ENCODE results near the gene THSD4. TPM values are rescaled to one million over a fixed set of nuclear protein-coding genes. Genes with fewer than 3 reads are reported as not detected.

Gene THSD4
- total and polyA plus RNA-seq, 9 of the 15 experiments (the other 6 are each of a cell fraction or from before 2014, with no cell fraction given), result 0.04 TPM; not detected in 5

GRCh38 chr15:71639471-71639870 is 524.2 kb downstream of the THSD4 start:
- FAIRE-seq (no peak), ATAC-seq (no peak)
- whole genome bisulfite sequencing (ENCODE audit: insufficient coverage, low coverage, missing lambda C conversion rate), result 0% methylated on average over 1 of the region's 1 CpG

More at GRCh38 chr15:71639471-71639870, 524.2 kb downstream of the THSD4 start:
- DNase-seq (ENCODE audit: extremely low read depth in 1 of 4, low spot score in 3 of 4), result no peak
- TF ChIP-seq HMGN3 (IDR thresholded peaks at IDR 0.05; ENCODE audit: borderline replicate concordance, extremely low read depth, insufficient read length, low read depth, low read length) (no peak), PPARD (CRISPR knock-in tag; IDR thresholded peaks at IDR 0.05) (no peak), CBX5 (IDR thresholded peaks at IDR 0.05; ENCODE audit: borderline replicate concordance, low read depth) (no peak), RBM17 (IDR thresholded peaks at IDR 0.05; ENCODE audit: borderline replicate concordance, low read depth, low read length) (no peak), KHSRP (IDR thresholded peaks at IDR 0.05) (no peak), NFRKB (IDR thresholded peaks at IDR 0.05; ENCODE audit: low read depth) (no peak), RAD21 (CRISPR knock-in tag; conservative IDR thresholded peaks at IDR 0.05 in 1 of 2, IDR thresholded peaks at IDR 0.05 in 1 of 2) (no peak), JUN (IDR thresholded peaks at IDR 0.05; ENCODE audit: borderline replicate concordance, low read depth, low read length) (no peak), JUN (CRISPR knock-in tag; IDR thresholded peaks at IDR 0.05; ENCODE audit: borderline replicate concordance) (no peak), SNIP1 (IDR thresholded peaks at IDR 0.05; ENCODE audit: low read depth) (no peak), CCNT2 (IDR thresholded peaks at IDR 0.05; ENCODE audit: borderline replicate concordance, extremely low read depth, insufficient read length, low read depth, low read length) (no peak), CBX1 (IDR thresholded peaks at IDR 0.05; ENCODE audit: low read depth) (no peak)
- TF ChIP-seq, protein P1, sequence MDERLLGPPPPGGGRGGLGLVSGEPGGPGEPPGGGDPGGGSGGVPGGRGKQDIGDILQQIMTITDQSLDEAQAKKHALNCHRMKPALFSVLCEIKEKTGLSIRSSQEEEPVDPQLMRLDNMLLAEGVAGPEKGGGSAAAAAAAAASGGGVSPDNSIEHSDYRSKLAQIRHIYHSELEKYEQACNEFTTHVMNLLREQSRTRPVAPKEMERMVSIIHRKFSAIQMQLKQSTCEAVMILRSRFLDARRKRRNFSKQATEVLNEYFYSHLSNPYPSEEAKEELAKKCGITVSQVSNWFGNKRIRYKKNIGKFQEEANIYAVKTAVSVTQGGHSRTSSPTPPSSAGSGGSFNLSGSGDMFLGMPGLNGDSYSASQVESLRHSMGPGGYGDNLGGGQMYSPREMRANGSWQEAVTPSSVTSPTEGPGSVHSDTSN (CRISPR knock-in tag; IDR thresholded peaks at IDR 0.05; ENCODE audit: low read depth), result no peak
- TF ChIP-seq, protein P1 (tag; conservative IDR thresholded peaks at IDR 0.05; ENCODE audit: low read depth), result no peak
- Histone ChIP-seq H3K9ac (ENCODE audit: insufficient read depth in 1 of 2, low read depth in 2 of 2, low read length in 2 of 2) (no peak overlapping the region), H3K36me3 (ENCODE audit: control insufficient read depth, insufficient read depth, low read length) (no peaks in the 10 kb centered on the region), H4K20me1 (replicated peaks; ENCODE audit: control insufficient read depth, insufficient read depth, low read length) (no peaks in the 10 kb centered on the region), H3K4me2 (ENCODE audit: insufficient read depth, low read length) (no peak overlapping the region), H3K27me3 (ENCODE audit: control insufficient read depth in 2 of 2, insufficient read depth in 2 of 2, low read length in 2 of 2) (no peaks in the 10 kb centered on the region), H3K79me2 (ENCODE audit: control insufficient read depth, insufficient read depth, low read length) (no peaks in the 10 kb centered on the region), H3K27ac (ENCODE audit: extremely low read depth, low read depth, low read length) (no peak overlapping the region), H3K9me3 (replicated peaks; ENCODE audit: control insufficient read depth, insufficient read depth, low read depth, low read length) (no peaks in the 10 kb centered on the region), H3K9me1 (ENCODE audit: control insufficient read depth, insufficient read depth, low read length) (no peaks in the 10 kb centered on the region), H3K4me3 (no peak overlapping the region), H2AFZ (ENCODE audit: low read depth, low read length) (no peak overlapping the region), H3K4me1 (replicated peaks in 1 of 2; ENCODE audit: control insufficient read depth in 2 of 2, insufficient read depth in 2 of 2, low read length in 2 of 2) (no peaks in the 10 kb centered on the region)
- BruUV-seq (replicated peaks), result no TSS peak
- in situ Hi-C loops (cut with MboI) (no loop called here), intact Hi-C loops (cut with micrococcal nuclease) (no loop called here)
- ChIA-PET CTCF (ENCODE audit: low intra/inter-chr PET ratio) (no interaction called here), POLR2A (interaction anchor here (0.7 kb wide), 1 partner anchor 1842 kb away, joined by 3 read pairs; no protein-coding TSS in a partner anchor)
